ENCODE results near the gene CFAP70. TPM values are rescaled to one million over a fixed set of nuclear protein-coding genes. Genes with fewer than 3 reads are reported as not detected.

CFAP70 gene
- total RNA-seq, 1 donor from 2014 or later: 1.7 TPM

GRCh38 chr10:73232887-73233286 is 125.8 kb downstream of the CFAP70 start:
- no peaks in the 10 kb centered on the region for H3K9me3 Mint-ChIP-seq (ENCODE audit: unreplicated experiment)
- TF ChIP-seq CTCF (IDR thresholded peaks at IDR 0.05; ENCODE audit: unreplicated experiment): no peak
- no peaks in the 10 kb centered on the region for H3K27me3 Mint-ChIP-seq (ENCODE audit: unreplicated experiment)
- H3K27ac Mint-ChIP-seq (ENCODE audit: unreplicated experiment): no peak overlapping the region
- H3K4me1 Mint-ChIP-seq (ENCODE audit: unreplicated experiment): no peaks in the 10 kb centered on the region
- DNase-seq (ENCODE audit: low spot score): peak; percentile 16
- peaks cover 13% of the 10 kb centered on the region for H3K36me3 Mint-ChIP-seq (ENCODE audit: low read depth, unreplicated experiment)
- peak overlapping the region; percentile 24 for H3K4me3 Mint-ChIP-seq (ENCODE audit: unreplicated experiment)

- Mint-ChIP-seq H3K4me1 (ENCODE audit: unreplicated experiment) (no peaks in the 10 kb centered on the region), H3K27ac (ENCODE audit: unreplicated experiment) (no peak overlapping the region), H3K36me3 (ENCODE audit: low read depth, unreplicated experiment) (peaks cover 9% of the 10 kb centered on the region), H3K4me3 (ENCODE audit: unreplicated experiment) (no peak overlapping the region), H3K27me3 (ENCODE audit: unreplicated experiment) (no peaks in the 10 kb centered on the region), H3K9me3 (ENCODE audit: unreplicated experiment) (no peaks in the 10 kb centered on the region)
- TF ChIP-seq CTCF (IDR thresholded peaks at IDR 0.05; ENCODE audit: unreplicated experiment): no peak
- no peak for DNase-seq (ENCODE audit: low spot score)
These were observed 129.1 kb downstream of the CFAP70 start for GRCh38 chr10:73229567-73229966.

GRCh38 chr10:73228247-73228646 is 130.4 kb downstream of the CFAP70 start:
- no peak overlapping the region for H3K4me3 Mint-ChIP-seq (ENCODE audit: unreplicated experiment)
- no peaks in the 10 kb centered on the region for H3K9me3 Mint-ChIP-seq (ENCODE audit: unreplicated experiment)
- no peak for TF ChIP-seq CTCF (IDR thresholded peaks at IDR 0.05; ENCODE audit: unreplicated experiment)
- no peak overlapping the region for H3K27ac Mint-ChIP-seq (ENCODE audit: unreplicated experiment)
- DNase-seq (ENCODE audit: low spot score): no peak
- H3K4me1 Mint-ChIP-seq (ENCODE audit: unreplicated experiment): no peaks in the 10 kb centered on the region
- peaks cover 5% of the 10 kb centered on the region for H3K36me3 Mint-ChIP-seq (ENCODE audit: low read depth, unreplicated experiment)
- no peaks in the 10 kb centered on the region for H3K27me3 Mint-ChIP-seq (ENCODE audit: unreplicated experiment)

- Mint-ChIP-seq H3K27me3 (ENCODE audit: unreplicated experiment) (no peaks in the 10 kb centered on the region), H3K4me1 (ENCODE audit: unreplicated experiment) (no peaks in the 10 kb centered on the region), H3K27ac (ENCODE audit: unreplicated experiment) (no peak overlapping the region), H3K36me3 (ENCODE audit: low read depth, unreplicated experiment) (peaks cover 5% of the 10 kb centered on the region), H3K4me3 (ENCODE audit: unreplicated experiment) (no peak overlapping the region), H3K9me3 (ENCODE audit: unreplicated experiment) (no peaks in the 10 kb centered on the region)
- no peak for TF ChIP-seq CTCF (IDR thresholded peaks at IDR 0.05; ENCODE audit: unreplicated experiment)
- no peak for DNase-seq (ENCODE audit: low spot score)
These were observed 132.0 kb downstream of the CFAP70 start for GRCh38 chr10:73226663-73227062.

GRCh38 chr10:73225518-73225917 is 133.1 kb downstream of the CFAP70 start:
- Mint-ChIP-seq H3K36me3 (ENCODE audit: low read depth, unreplicated experiment) (peaks cover 3% of the 10 kb centered on the region), H3K4me1 (ENCODE audit: unreplicated experiment) (no peaks in the 10 kb centered on the region), H3K4me3 (ENCODE audit: unreplicated experiment) (no peak overlapping the region), H3K27ac (ENCODE audit: unreplicated experiment) (no peak overlapping the region), H3K9me3 (ENCODE audit: unreplicated experiment) (no peaks in the 10 kb centered on the region), H3K27me3 (ENCODE audit: unreplicated experiment) (no peaks in the 10 kb centered on the region)
- TF ChIP-seq CTCF (IDR thresholded peaks at IDR 0.05; ENCODE audit: unreplicated experiment): no peak
- DNase-seq (ENCODE audit: low spot score): no peak

Data from endothelial cell (in vitro differentiated cells).